Measurements from ENCODE around the gene ARMH4.

- TF ChIP-seq, protein P1, sequence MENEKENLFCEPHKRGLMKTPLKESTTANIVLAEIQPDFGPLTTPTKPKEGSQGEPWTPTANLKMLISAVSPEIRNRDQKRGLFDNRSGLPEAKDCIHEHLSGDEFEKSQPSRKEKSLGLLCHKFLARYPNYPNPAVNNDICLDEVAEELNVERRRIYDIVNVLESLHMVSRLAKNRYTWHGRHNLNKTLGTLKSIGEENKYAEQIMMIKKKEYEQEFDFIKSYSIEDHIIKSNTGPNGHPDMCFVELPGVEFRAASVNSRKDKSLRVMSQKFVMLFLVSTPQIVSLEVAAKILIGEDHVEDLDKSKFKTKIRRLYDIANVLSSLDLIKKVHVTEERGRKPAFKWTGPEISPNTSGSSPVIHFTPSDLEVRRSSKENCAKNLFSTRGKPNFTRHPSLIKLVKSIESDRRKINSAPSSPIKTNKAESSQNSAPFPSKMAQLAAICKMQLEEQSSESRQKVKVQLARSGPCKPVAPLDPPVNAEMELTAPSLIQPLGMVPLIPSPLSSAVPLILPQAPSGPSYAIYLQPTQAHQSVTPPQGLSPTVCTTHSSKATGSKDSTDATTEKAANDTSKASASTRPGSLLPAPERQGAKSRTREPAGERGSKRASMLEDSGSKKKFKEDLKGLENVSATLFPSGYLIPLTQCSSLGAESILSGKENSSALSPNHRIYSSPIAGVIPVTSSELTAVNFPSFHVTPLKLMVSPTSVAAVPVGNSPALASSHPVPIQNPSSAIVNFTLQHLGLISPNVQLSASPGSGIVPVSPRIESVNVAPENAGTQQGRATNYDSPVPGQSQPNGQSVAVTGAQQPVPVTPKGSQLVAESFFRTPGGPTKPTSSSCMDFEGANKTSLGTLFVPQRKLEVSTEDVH (IDR thresholded peaks at IDR 0.05; ENCODE audit: low read depth, partially characterized antibody), result no peak
- TF ChIP-seq USF2 (IDR thresholded peaks at IDR 0.05; ENCODE audit: borderline replicate concordance, low read depth, low read length) (no peak), EGR1 (IDR thresholded peaks at IDR 0.05; ENCODE audit: borderline replicate concordance in 1 of 2, low read depth in 2 of 2, low read length in 2 of 2) (no peak), ZNF274 (IDR thresholded peaks at IDR 0.05; ENCODE audit: insufficient read depth, insufficient read length) (no peak), POLR2A (IDR thresholded peaks at IDR 0.05; ENCODE audit: low read depth, low read length) (no peak), CREB1 (IDR thresholded peaks at IDR 0.05; ENCODE audit: low read depth) (no peak), EZH2 (IDR thresholded peaks at IDR 0.05; ENCODE audit: borderline replicate concordance, control insufficient read depth, low read depth, low read length) (no peak), ASH2L (IDR thresholded peaks at IDR 0.05; ENCODE audit: borderline replicate concordance, low read depth) (no peak)
- TF ChIP-seq, protein P2, sequence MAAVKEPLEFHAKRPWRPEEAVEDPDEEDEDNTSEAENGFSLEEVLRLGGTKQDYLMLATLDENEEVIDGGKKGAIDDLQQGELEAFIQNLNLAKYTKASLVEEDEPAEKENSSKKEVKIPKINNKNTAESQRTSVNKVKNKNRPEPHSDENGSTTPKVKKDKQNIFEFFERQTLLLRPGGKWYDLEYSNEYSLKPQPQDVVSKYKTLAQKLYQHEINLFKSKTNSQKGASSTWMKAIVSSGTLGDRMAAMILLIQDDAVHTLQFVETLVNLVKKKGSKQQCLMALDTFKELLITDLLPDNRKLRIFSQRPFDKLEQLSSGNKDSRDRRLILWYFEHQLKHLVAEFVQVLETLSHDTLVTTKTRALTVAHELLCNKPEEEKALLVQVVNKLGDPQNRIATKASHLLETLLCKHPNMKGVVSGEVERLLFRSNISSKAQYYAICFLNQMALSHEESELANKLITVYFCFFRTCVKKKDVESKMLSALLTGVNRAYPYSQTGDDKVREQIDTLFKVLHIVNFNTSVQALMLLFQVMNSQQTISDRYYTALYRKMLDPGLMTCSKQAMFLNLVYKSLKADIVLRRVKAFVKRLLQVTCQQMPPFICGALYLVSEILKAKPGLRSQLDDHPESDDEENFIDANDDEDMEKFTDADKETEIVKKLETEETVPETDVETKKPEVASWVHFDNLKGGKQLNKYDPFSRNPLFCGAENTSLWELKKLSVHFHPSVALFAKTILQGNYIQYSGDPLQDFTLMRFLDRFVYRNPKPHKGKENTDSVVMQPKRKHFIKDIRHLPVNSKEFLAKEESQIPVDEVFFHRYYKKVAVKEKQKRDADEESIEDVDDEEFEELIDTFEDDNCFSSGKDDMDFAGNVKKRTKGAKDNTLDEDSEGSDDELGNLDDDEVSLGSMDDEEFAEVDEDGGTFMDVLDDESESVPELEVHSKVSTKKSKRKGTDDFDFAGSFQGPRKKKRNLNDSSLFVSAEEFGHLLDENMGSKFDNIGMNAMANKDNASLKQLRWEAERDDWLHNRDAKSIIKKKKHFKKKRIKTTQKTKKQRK (IDR thresholded peaks at IDR 0.05; ENCODE audit: low read depth, low read length), result no peak
Measured at GRCh38 chr14:58100735-58101368, 51.2 kb downstream of the ARMH4 start.
